OCI-LY1 (cell line): Measurements from ENCODE around the gene ZBTB7A.
A peak's percentile ranks its signal among the peaks of the same experiment; 100 is the strongest.

Experiments
- H2AFZ ChIP-seq: fragments of 200-600 bp; sonication (generic), shearing (Covaris generic); 2 replicates; pipeline ENCODE4 v1.6.0; 2014; ENCODE audit warnings: antibody characterized with exemption, mild to moderate bottlenecking, low read length
- H3F3A ChIP-seq: fragments of 200-600 bp; sonication (generic), shearing (Covaris generic); 2 replicates; pipeline ENCODE4 v1.6.0; 2014; ENCODE audit warnings: mild to moderate bottlenecking, antibody characterized with exemption, low read length, moderate library complexity; ENCODE audit not compliant: insufficient read depth
- H3K27ac ChIP-seq: fragments of 200-600 bp; sonication (generic); 2 replicates; pipeline ENCODE4 v1.5.1; 2014; ENCODE audit warnings: low read length, mixed run types, mild to moderate bottlenecking, low read depth; ENCODE audit not compliant: poor library complexity, severe bottlenecking
- H3K27me3 ChIP-seq: fragments of 200-600 bp; sonication (generic); 2 replicates; pipeline ENCODE4 v1.6.0; 2014; ENCODE audit warnings: antibody characterized with exemption, mild to moderate bottlenecking, low read length, moderate library complexity; ENCODE audit not compliant: insufficient read depth
- H3K36me3 ChIP-seq: fragments of 200-600 bp; sonication (generic); 2 replicates; pipeline ENCODE4 v1.6.1; 2014; ENCODE audit warnings: mild to moderate bottlenecking, antibody characterized with exemption, low read length, moderate library complexity, mixed read lengths; ENCODE audit not compliant: insufficient read depth
- H3K4me1 ChIP-seq: fragments of 200-600 bp; sonication (generic); 2 replicates; pipeline ENCODE4 v1.5.1; 2014; ENCODE audit warnings: mild to moderate bottlenecking, low read length, moderate library complexity; ENCODE audit not compliant: insufficient read depth, severe bottlenecking
- H3K4me2 ChIP-seq: fragments of 200-600 bp; sonication (generic), shearing (Covaris generic); 2 replicates; pipeline ENCODE4 v1.6.1; 2014; ENCODE audit warnings: low read length
- H3K4me3 ChIP-seq: fragments of 200-600 bp; sonication (generic); 2 replicates; pipeline ENCODE4 v1.5.1; 2014; ENCODE audit warnings: low read length, low read depth, mild to moderate bottlenecking, mixed read lengths; ENCODE audit not compliant: poor library complexity, severe bottlenecking
- H3K79me2 ChIP-seq: fragments of 200-600 bp; shearing (Covaris generic); 2 replicates; pipeline ENCODE4 v1.6.1; 2016; ENCODE audit warnings: mixed run types, low read length, mixed read lengths; ENCODE audit not compliant: insufficient read depth
- H3K9ac ChIP-seq: fragments of 200-600 bp; sonication (generic), shearing (Covaris generic); 2 replicates; pipeline ENCODE4 v1.6.1; 2014; ENCODE audit warnings: mild to moderate bottlenecking, low read length, mixed read lengths
- H3K9me2 ChIP-seq: fragments of 200-600 bp; sonication (generic), shearing (Covaris generic); 2 replicates; pipeline ENCODE4 v1.6.1; 2014; ENCODE audit warnings: low read depth, mild to moderate bottlenecking, low read length, mixed read lengths
- H3K9me3 ChIP-seq: fragments of 200-600 bp; shearing (Covaris generic); 2 replicates; pipeline ENCODE4 v1.6.1; 2014; ENCODE audit warnings: low read length, mixed read lengths
- H4K20me1 ChIP-seq: fragments of 200-600 bp; sonication (generic), shearing (Covaris generic); 2 replicates; pipeline ENCODE4 v1.6.0; 2016; ENCODE audit warnings: mild to moderate bottlenecking, low read length; ENCODE audit not compliant: insufficient read depth
- EZH2 ChIP-seq: fragments of 200-600 bp; sonication (generic), shearing (Covaris generic); IDR thresholded peaks from 2 replicates; pipeline ENCODE4 v1.8.0; 2017; ENCODE audit warnings: borderline replicate concordance, mixed run types, mild to moderate bottlenecking, antibody characterized with exemption, low read length, moderate library complexity, mixed read lengths
- TF ChIP-seq, protein P1 (sequence below): fragments of 200-600 bp; sonication (generic), shearing (Covaris generic); IDR thresholded peaks from 2 replicates; pipeline ENCODE4 v1.5.1; 2017; ENCODE audit warnings: mild to moderate bottlenecking, antibody characterized with exemption, low read length, moderate library complexity, mixed read lengths

ZBTB7A gene

GRCh38 chr19:4087787-4088679, 21.3 kb upstream of the ZBTB7A start:
- H3K4me1 ChIP-seq: peaks cover 20% of the 10 kb centered on the region
- no peaks in the 10 kb centered on the region for H3K9me2 ChIP-seq
- no peak overlapping the region for H2AFZ ChIP-seq
- H3K36me3 ChIP-seq: peaks cover 11% of the 10 kb centered on the region; the same call in 1 of the 2 replicates
- TF ChIP-seq EZH2: no peak
- TF ChIP-seq, protein P1, sequence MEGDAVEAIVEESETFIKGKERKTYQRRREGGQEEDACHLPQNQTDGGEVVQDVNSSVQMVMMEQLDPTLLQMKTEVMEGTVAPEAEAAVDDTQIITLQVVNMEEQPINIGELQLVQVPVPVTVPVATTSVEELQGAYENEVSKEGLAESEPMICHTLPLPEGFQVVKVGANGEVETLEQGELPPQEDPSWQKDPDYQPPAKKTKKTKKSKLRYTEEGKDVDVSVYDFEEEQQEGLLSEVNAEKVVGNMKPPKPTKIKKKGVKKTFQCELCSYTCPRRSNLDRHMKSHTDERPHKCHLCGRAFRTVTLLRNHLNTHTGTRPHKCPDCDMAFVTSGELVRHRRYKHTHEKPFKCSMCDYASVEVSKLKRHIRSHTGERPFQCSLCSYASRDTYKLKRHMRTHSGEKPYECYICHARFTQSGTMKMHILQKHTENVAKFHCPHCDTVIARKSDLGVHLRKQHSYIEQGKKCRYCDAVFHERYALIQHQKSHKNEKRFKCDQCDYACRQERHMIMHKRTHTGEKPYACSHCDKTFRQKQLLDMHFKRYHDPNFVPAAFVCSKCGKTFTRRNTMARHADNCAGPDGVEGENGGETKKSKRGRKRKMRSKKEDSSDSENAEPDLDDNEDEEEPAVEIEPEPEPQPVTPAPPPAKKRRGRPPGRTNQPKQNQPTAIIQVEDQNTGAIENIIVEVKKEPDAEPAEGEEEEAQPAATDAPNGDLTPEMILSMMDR: no peak
- H3F3A ChIP-seq: no peaks in the 10 kb centered on the region
- no peak overlapping the region for H3K4me3 ChIP-seq
- no peak overlapping the region for H3K4me2 ChIP-seq
- H4K20me1 ChIP-seq: no peaks in the 10 kb centered on the region
- no peaks in the 10 kb centered on the region for H3K9me3 ChIP-seq
- no peaks in the 10 kb centered on the region for H3K79me2 ChIP-seq
- no peak overlapping the region for H3K9ac ChIP-seq
- H3K27ac ChIP-seq: no peak overlapping the region
- no peaks in the 10 kb centered on the region for H3K27me3 ChIP-seq

DNA sequence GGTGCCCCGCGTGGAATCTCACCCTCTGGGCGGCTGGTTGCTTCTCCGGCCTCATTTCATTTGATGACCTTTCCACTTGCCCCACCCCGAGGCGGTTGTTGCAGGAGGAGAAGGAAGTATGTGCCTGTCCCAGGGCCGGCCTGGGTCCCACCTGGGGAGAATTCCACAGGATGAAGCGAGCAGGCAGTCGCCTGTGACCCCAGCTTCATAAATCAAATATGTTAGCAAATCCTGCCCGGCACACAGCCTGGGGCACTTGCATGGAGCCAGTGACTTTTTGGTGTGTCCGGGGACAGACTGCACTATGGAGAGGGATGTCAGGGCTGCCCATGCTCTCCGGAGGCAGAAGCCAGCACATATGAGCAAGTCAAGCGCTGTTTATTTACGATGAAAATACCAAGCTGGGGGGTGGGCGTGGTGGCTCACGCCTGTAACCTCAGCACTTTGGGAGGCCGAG, 19.7 kb upstream of the ZBTB7A start:
- Histone ChIP-seq H3K4me2 (no peak overlapping the region), H3K36me3 (peaks cover 11% of the 10 kb centered on the region; the same call in 1 of the 2 replicates), H2AFZ (no peak overlapping the region), H3K27me3 (no peaks in the 10 kb centered on the region), H3K4me3 (no peak overlapping the region), H3K79me2 (no peaks in the 10 kb centered on the region), H3K9me3 (no peaks in the 10 kb centered on the region), H3K9ac (no peak overlapping the region), H3K27ac (peak overlapping the region; percentile 14), H4K20me1 (no peaks in the 10 kb centered on the region), H3K9me2 (no peaks in the 10 kb centered on the region), H3F3A (no peaks in the 10 kb centered on the region), H3K4me1 (peaks cover 20% of the 10 kb centered on the region)
- TF ChIP-seq, protein P1: no peak
- no peak for TF ChIP-seq EZH2

DNA sequence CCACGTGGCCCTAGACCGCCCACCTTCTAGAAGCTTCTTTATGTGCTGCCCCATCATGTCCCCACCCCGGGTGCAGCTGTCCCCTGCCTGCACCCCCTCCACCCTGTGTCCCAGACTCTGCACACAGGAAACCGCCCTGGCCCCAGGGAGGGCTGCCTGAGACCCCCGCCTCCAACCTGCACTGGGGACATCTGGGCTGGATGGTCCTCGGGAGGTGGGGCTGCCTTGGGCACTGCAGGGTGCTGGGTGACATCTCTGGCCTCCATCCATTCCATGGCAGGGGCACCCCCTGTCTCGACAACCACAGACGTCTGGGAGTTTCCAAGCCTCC, 17.8 kb upstream of the ZBTB7A start:
- H3K4me3 ChIP-seq: no peak overlapping the region
- TF ChIP-seq, protein P1: no peak
- no peak for TF ChIP-seq EZH2
- H3K36me3 ChIP-seq: no peaks in the 10 kb centered on the region
- H3F3A ChIP-seq: no peaks in the 10 kb centered on the region
- no peaks in the 10 kb centered on the region for H3K9me3 ChIP-seq
- H3K9me2 ChIP-seq: no peaks in the 10 kb centered on the region
- no peak overlapping the region for H2AFZ ChIP-seq
- H3K4me2 ChIP-seq: no peak overlapping the region
- no peaks in the 10 kb centered on the region for H3K79me2 ChIP-seq
- no peaks in the 10 kb centered on the region for H3K27me3 ChIP-seq
- H4K20me1 ChIP-seq: no peaks in the 10 kb centered on the region
- H3K27ac ChIP-seq: no peak overlapping the region
- H3K9ac ChIP-seq: no peak overlapping the region
- H3K4me1 ChIP-seq: peaks cover 24% of the 10 kb centered on the region
